HG02763 (cell line): ENCODE measurements around the gene SYCE3.
"Not testable (repeated sequence)": the region's sequence is repeated elsewhere in the genome, so short reads cannot be mapped to it uniquely, and the experiment has no call there.

Experiments used
- ATAC-seq: cut with Tn5 transposase; IDR thresholded peaks from one replicate; pipeline ENCODE4 v1.9.1; 2021; ENCODE audit warnings: mild to moderate bottlenecking, moderate library complexity; ENCODE audit not compliant: unreplicated experiment

SYCE3 gene

GRCh38 chr22:50522806-50523438 lies 39.8 kb downstream of the SYCE3 start:
- no peak for ATAC-seq

DNA sequence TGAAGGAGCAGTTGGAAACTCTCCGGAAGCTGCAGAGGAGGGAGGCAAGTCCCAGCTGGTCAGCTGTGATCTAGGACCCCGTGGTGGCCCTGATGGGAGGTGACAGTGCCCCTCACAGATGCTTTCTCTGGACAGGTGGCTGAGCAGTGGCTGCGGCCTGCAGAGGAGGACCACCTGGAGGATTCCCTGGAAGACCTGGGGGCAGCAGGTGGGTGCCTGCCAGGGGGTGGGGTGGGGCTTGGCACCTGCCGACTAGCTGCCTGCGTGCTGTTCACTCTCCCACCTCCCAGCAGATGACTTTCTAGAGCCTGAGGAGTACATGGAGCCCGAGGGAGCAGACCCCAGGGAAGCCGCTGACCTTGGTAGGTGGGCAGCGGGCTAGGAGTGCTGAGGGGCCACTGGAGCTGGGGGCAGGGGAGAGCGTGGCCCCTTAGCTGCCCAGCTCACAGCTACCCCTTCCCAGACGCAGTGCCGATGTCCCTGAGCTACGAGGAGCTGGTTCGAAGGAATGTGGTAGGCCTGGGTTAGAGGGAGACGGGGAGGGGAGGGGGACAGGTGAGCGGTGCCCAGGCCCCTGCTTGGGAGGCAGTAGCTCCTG lies 40.4 kb downstream of the SYCE3 start:
- ATAC-seq = no peak

DNA sequence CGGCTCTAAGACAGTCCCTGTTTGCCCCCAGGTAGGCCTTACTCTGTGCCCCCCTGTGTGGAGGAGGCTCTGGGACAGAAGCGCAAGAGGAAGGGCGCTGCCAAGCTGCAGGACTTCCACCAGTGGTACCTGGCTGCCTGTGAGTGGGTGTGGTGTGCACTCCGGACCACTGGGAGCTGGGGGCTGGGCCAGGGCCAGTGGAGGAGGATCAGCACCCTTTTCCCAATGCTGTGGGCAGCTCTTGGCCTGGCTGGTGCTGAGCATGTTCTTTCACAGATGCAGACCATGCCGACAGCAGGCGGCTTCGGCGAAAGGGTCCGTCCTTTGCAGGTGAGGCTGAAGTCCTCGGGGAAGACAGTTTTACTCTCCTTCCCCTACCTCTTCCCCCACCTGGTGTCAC lies 41.0 kb downstream of the SYCE3 start:
- ATAC-seq = no peak

- no peak for ATAC-seq
Observed at GRCh38 chr22:50520826-50521453, 41.8 kb downstream of the SYCE3 start.

- ATAC-seq = not testable (repeated sequence)
Observed at GRCh38 chr22:50520184-50520583, 42.5 kb downstream of the SYCE3 start.

DNA sequence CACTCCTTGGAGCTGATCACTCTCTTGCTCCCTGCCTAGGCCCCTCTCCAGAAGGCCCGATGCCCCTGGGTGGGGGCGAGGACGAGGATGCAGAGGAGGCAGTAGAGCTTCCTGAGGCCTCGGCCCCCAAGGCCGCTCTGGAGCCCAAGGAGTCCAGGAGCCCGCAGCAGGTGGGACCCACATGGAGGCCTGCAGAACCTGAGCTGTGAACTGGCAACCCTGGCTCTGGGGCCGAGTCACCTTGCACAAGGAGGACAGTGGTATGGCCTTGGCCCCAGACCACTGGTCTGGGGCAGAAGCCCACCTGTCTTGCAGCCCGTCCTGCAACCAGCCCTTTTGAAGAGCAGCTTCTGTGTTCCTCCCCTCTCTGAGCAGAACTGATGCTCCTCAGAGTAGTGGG lies 43.6 kb downstream of the SYCE3 start:
- ATAC-seq = no peak

- no peak for ATAC-seq
Observed at GRCh38 chr22:50518606-50519005, 44.1 kb downstream of the SYCE3 start.

DNA sequence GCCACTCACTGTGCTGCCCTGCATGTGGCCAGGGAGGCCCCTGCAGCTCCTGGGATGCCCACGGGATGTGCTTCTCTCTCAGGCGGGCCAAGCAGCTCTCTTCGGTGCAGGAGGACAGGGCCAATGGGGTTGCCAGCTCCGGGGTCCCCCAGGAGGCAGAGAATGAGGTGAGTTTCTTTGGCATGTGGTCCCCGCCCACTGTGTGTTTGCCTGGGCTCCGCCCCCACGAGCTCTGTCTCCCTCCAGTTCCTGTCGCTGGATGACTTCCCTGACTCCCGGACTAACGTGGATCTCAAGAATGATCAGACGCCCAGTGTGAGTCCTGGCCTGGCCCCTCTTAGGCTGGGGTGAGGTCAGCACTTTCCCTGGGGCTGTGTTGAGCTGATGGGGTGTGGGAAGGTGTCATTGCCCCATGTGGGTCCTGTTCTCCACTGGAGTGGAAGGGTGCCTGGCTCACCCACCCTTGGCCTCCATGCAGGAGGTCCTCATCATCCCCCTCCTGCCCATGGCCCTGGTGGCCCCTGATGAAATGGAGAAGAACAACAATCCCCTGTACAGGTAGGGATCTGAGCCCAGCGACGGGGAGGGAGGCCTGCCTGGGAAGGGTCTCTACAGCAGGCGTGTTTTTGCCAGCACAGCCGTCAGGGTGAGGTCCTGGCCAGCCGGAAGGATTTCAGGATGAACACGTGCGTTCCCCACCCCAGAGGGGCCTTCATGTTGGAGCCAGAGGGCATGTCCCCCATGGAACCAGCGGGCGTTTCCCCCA lies 45.0 kb downstream of the SYCE3 start:
- no peak for ATAC-seq

- ATAC-seq = no peak
Observed at GRCh38 chr22:50516891-50517290, 45.8 kb downstream of the SYCE3 start.

DNA sequence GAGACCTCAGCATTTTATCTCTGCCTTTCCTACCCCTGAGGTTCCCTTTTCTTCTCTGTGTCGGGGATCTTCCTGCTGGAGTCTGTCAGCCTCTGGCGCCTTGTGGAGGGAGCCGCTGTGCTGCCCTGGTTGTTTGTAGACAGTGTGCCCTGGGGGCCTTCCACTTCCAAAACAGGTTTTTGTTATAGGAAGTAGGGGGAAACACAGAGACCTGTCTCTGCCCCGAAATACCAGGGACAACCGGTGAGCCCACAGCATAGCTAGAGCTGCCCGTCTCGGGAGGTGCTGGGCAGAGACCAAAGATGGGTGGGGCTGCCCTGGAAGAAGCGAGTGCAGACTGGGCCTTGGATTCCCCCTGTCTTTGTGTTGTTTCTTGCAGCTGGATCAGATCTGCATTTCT lies 46.7 kb downstream of the SYCE3 start:
- ATAC-seq = no peak

DNA sequence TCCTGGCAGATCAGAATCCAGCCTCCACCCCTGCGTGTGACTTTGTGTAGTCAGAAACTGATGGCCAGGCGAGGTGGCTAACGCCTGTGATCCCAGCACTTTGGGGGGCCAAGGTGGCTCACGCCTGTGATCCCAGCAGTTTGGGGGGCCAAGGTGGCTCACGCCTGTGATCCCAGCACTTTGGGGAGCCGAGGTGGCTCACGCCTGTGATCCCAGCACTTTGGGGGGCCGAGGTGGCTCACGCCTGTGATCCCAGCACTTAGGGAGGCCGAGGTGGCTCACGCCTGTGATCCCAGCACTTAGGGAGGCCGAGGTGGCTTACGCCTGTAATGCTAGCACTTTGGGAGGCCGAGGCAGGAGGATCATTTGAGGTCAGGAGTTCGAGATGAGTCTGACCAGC lies 49.5 kb downstream of the SYCE3 start:
- no peak for ATAC-seq

DNA sequence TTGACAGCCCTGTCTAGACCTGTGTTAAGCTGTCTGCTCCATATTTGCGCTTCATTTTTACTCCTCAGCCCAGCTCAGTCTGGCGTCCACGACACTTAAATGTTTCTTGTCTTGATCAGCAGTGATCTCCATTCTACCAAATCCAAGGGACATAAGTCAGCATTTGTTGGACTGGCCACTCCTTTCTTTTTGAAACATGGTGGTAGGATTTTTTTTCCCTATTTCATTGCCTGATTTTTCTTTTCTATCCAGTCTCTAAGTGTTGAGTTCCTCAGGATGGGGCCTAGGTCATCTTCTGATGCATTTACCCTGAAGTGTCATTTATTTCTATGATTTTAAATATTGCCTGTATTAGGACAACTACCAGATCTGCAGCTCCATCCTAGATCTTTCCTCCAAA lies 53.8 kb downstream of the SYCE3 start:
- ATAC-seq = no peak

DNA sequence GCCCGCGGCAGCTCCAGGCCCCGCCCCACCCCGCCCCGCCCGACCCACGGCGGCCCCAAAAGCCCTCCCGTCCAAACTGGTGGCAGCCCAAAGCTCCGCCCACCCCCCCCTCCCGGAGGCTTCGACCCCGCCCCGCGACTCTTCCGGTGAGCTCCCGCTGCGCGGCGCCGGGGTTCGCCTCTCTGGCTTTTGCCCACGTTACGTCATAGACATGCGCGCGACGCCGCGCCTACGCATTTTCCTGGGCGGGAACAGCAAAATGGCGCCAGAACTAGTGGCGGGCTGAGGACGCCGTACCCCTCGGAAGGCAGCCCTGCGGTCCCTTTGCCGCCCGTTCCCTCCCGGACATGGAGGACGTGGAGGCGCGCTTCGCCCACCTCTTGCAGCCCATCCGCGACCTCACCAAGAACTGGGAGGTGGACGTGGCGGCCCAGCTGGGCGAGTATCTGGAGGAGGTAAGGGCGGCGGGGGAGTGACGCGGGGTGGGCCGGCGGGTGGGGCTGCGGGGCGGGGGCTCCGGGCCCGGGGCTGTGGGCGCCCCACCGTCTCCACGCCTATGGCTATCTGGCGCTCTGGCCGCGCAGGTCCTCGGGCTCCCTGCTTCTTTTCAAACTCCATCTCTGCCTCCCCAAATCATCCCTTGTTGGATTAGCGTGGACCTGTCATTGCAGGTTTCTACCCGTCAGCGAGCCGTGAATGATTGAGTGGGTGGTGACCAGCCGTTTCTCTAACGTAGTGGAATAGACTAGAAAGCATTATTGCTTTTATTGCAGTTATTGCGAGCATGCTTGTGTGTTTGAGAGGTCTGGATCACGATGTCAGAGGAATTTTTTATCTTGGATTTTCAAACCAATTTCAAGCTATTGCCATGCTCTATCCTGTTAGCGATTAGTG lies 54.5 kb downstream of the SYCE3 start, which contains the start of gene NCAPH2:
Gene NCAPH2, plus strand, starts transcription at position 234 of the 894 bp plus-strand sequence. Its CDS starts 114 bp downstream, at position 348.
- peak; percentile 73 for ATAC-seq

DNA sequence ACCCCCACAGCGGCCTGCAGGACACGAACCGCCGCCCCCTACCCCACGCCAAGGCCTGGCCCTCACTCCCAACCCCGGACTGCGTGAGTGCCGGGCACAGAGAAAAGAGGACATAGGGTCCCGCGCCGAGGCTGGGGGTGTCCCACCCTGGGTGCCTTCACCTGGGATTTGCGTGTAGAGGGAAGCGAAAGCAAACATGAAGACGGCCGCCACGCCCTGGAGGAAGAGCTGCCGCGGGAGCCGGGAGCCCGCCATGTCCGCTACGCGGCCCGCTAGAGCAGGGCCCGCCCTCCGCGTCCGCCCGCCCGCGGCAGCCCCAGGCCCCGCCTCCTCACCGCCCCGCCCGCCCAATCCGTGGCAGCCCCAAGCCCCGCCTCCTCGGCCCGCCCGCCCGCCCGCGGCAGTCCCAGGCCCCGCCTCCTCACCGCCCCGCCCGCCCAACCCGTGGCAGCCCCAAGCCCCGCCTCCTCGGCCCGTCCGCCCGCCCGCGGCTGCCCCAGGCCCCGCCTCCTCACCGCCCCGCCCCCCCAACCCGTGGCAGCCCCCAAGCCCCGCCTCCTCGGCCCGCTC lies 55.2 kb downstream of the SYCE3 start, which contains the start of gene LMF2:
Gene LMF2, minus strand, starts transcription at position 282 of the 570 bp plus-strand sequence. Its CDS starts 27 bp downstream, at position 255.
- peak; percentile 50 for ATAC-seq

- peak; percentile 5 for ATAC-seq
Observed at GRCh38 chr22:50506611-50507420, 55.9 kb downstream of the SYCE3 start.

GRCh38 chr22:50505776-50506610 lies 56.7 kb downstream of the SYCE3 start:
- no peak for ATAC-seq

- ATAC-seq = no peak
Observed at GRCh38 chr22:50505276-50505775, 57.4 kb downstream of the SYCE3 start.
